GM12864 (cell line): ENCODE data around the gene EXOSC5.

Experiments
- DNase-seq: peaks from one replicate; pipeline ENCODE4 v3.0.0-alpha.2; 2011; ENCODE audit warnings: low read depth
- H3K4me3 ChIP-seq: 2 replicates; pipeline ENCODE4 v1.5.1; 2011; ENCODE audit warnings: mild to moderate bottlenecking, low read depth, low read length, control low read depth
- TF ChIP-seq, protein P1 (sequence below): IDR thresholded peaks from 2 replicates; pipeline ENCODE4 v1.5.1; 2011; ENCODE audit warnings: low read depth, mild to moderate bottlenecking, moderate library complexity, low read length, control low read depth, inconsistent platforms; ENCODE audit errors: missing control alignments

The EXOSC5 gene

GRCh38 chr19:41425174-41426115 lies 28.3 kb upstream of the EXOSC5 start:
- H3K4me3 ChIP-seq: no peak overlapping the region
- TF ChIP-seq, protein P1, sequence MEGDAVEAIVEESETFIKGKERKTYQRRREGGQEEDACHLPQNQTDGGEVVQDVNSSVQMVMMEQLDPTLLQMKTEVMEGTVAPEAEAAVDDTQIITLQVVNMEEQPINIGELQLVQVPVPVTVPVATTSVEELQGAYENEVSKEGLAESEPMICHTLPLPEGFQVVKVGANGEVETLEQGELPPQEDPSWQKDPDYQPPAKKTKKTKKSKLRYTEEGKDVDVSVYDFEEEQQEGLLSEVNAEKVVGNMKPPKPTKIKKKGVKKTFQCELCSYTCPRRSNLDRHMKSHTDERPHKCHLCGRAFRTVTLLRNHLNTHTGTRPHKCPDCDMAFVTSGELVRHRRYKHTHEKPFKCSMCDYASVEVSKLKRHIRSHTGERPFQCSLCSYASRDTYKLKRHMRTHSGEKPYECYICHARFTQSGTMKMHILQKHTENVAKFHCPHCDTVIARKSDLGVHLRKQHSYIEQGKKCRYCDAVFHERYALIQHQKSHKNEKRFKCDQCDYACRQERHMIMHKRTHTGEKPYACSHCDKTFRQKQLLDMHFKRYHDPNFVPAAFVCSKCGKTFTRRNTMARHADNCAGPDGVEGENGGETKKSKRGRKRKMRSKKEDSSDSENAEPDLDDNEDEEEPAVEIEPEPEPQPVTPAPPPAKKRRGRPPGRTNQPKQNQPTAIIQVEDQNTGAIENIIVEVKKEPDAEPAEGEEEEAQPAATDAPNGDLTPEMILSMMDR: no peak
- DNase-seq: no peak

DNA sequence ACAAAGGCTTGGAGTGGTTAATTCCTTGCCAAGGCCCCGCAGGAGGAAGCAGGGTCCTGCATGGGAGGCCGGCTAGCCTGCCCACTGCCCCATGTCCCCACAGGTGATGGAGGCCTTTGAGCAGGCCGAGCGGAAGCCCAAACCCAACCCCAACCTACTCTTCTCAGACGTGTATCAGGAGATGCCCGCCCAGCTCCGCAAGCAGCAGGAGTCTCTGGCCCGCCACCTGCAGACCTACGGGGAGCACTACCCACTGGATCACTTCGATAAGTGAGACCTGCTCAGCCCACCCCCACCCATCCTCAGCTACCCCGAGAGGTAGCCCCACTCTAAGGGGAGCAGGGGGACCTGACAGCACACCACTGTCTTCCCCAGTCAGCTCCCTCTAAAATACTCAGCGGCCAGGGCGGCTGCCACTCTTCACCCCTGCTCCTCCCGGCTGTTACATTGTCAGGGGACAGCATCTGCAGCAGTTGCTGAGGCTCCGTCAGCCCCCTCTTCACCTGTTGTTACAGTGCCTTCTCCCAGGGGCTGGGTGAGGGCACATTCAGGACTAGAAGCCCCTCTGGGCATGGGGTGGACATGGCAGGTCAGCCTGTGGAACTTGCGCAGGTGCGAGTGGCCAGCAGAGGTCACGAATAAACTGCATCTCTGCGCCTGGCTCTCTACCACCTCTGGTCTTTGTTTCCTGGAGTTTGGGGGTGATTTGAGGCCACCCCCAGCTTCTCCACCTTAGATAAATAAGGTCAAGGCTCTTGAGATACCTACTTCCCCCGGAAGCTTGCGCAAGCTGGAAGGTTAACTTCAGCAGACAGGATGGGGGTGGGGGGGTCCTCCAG lies 27.4 kb upstream of the EXOSC5 start:
- DNase-seq: no peak

DNA sequence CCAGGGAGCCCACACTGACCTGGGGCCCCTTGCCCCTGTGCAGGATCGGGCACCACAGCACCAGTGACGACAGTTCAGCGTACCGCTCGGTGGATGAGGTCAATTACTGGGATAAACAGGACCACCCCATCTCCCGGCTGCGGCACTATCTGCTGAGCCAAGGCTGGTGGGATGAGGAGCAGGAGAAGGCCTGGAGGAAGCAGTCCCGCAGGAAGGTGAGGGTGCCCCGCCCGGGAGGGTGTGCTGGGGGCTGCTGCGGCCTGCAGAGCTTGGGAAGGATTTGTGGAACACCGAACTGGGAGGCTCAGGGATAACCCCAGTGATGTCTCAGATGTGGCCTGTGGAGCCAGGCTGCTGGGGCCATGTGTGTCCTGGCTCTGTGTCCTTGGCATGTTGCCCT lies 25.8 kb upstream of the EXOSC5 start:
- no peak overlapping the region for H3K4me3 ChIP-seq
- DNase-seq: no peak
- TF ChIP-seq, protein P1: no peak

More for the DNA sequence above, 27.4 kb upstream of the EXOSC5 start:
- TF ChIP-seq, protein P1: no peak
- H3K4me3 ChIP-seq: no peak overlapping the region

GRCh38 chr19:41422456-41422855 lies 25.3 kb upstream of the EXOSC5 start:
- DNase-seq: no peak
- H3K4me3 ChIP-seq: no peak overlapping the region
- TF ChIP-seq, protein P1: no peak

- H3K4me3 ChIP-seq: no peak overlapping the region
- DNase-seq: no peak
- TF ChIP-seq, protein P1: no peak
Measured at GRCh38 chr19:41421973-41422372, 24.8 kb upstream of the EXOSC5 start.

GRCh38 chr19:41421314-41421713 lies 24.2 kb upstream of the EXOSC5 start:
- no peak for DNase-seq
- H3K4me3 ChIP-seq: no peak overlapping the region
- TF ChIP-seq, protein P1: no peak
